Endothelial cell (in vitro differentiated cells): Measurements from ENCODE around the gene RBM14. TPM values are rescaled to one million over a fixed set of nuclear protein-coding genes. Genes with fewer than 3 reads are reported as not detected.
A peak's percentile ranks its signal among the peaks of the same experiment; 100 is the strongest.
"Not testable (repeated sequence)": the region's sequence is repeated elsewhere in the genome, so short reads cannot be mapped to it uniquely, and the experiment has no call there.

Source experiments
- DNase-seq: peaks from one replicate; pipeline ENCODE4 v3.0.0; 2021; ENCODE audit warnings: low spot score
- H3K27ac Mint-ChIP-seq: one replicate; pipeline ENCODE4 v1.8.0; 2021; ENCODE audit warnings: mixed read lengths, inconsistent platforms; ENCODE audit not compliant: unreplicated experiment
- H3K27me3 Mint-ChIP-seq: one replicate; pipeline ENCODE4 v1.8.0; 2021; ENCODE audit warnings: mild to moderate bottlenecking, moderate library complexity, mixed read lengths, inconsistent platforms; ENCODE audit not compliant: unreplicated experiment
- H3K36me3 Mint-ChIP-seq: one replicate; pipeline ENCODE4 v1.8.0; 2021; ENCODE audit warnings: mild to moderate bottlenecking, low read depth, mixed read lengths, inconsistent platforms; ENCODE audit not compliant: unreplicated experiment
- H3K4me1 Mint-ChIP-seq: one replicate; pipeline ENCODE4 v1.8.0; 2021; ENCODE audit warnings: mild to moderate bottlenecking, mixed read lengths, inconsistent platforms; ENCODE audit not compliant: unreplicated experiment
- H3K4me3 Mint-ChIP-seq: one replicate; pipeline ENCODE4 v1.8.0; 2021; ENCODE audit warnings: mild to moderate bottlenecking, mixed read lengths, inconsistent platforms; ENCODE audit not compliant: unreplicated experiment
- H3K9me3 Mint-ChIP-seq: one replicate; pipeline ENCODE4 v1.8.0; 2021; ENCODE audit warnings: mixed read lengths, inconsistent platforms; ENCODE audit not compliant: unreplicated experiment
- total RNA-seq: library from RNA; stranded (reverse); fragmentation: NEBNext Ultra II Directional; extraction: Animal tissue kit (Norgen Biotek cat#: 25700); gene quantifications from one replicate; pipeline ENCODE4 v1.2.1, GENCODE V29; 2021; ENCODE audit not compliant: unreplicated experiment
- TF ChIP-seq, protein P1 (sequence below): fragments of 200-600 bp; sonication (generic); IDR thresholded peaks from one replicate; pipeline ENCODE4 v1.5.0; 2021; ENCODE audit warnings: antibody characterized with exemption; ENCODE audit not compliant: unreplicated experiment

RBM14 gene
- total RNA-seq, 1 donor from 2014 or later, result 84.2 TPM

DNA sequence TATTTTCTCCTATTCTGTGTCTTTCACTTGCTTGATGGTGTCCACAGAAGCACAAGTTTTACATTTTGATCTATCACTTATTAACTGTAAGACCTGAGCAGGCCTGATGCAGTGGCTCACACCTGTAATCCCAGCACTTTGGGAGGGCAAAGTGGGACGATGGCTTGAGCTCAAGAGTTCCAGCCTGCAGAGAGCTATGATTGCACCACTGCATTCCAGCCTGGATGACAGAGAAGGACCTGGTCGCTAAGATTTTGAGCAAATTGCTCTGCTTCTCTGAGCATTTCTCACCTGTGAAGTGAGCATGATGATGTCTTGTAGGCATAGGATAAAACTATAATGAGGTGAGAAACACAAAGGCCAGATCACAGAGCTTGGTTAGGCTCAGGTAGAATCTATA lies 30.3 kb upstream of the RBM14 start:
- no peak for DNase-seq
- Mint-ChIP-seq H3K27ac (no peak overlapping the region), H3K4me3 (no peak overlapping the region), H3K36me3 (no peaks in the 10 kb centered on the region), H3K4me1 (no peaks in the 10 kb centered on the region), H3K9me3 (peaks cover 4% of the 10 kb centered on the region), H3K27me3 (peaks cover 1% of the 10 kb centered on the region)
- TF ChIP-seq, protein P1, sequence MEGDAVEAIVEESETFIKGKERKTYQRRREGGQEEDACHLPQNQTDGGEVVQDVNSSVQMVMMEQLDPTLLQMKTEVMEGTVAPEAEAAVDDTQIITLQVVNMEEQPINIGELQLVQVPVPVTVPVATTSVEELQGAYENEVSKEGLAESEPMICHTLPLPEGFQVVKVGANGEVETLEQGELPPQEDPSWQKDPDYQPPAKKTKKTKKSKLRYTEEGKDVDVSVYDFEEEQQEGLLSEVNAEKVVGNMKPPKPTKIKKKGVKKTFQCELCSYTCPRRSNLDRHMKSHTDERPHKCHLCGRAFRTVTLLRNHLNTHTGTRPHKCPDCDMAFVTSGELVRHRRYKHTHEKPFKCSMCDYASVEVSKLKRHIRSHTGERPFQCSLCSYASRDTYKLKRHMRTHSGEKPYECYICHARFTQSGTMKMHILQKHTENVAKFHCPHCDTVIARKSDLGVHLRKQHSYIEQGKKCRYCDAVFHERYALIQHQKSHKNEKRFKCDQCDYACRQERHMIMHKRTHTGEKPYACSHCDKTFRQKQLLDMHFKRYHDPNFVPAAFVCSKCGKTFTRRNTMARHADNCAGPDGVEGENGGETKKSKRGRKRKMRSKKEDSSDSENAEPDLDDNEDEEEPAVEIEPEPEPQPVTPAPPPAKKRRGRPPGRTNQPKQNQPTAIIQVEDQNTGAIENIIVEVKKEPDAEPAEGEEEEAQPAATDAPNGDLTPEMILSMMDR, result no peak

DNA sequence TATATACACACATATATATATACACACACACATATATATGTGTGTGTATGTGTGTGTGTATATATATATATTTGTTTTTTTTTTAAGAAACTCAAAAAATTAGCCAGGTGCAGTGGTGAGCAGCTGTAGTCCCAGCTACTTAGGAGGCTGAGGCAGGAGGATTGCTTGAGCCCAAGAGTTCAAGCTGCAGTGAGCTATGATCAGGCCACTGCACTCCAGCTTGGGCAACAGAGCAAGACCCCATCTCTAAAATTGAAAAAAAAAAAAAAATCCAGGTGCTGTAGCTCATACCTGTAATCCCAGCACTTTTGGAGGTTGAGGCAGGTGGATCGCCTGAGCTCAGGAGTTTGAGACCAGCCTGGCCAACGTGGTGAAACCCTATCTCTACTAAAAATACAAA lies 27.1 kb upstream of the RBM14 start:
- DNase-seq, H3K4me3 Mint-ChIP-seq, H3K9me3 Mint-ChIP-seq, H3K27ac Mint-ChIP-seq, H3K27me3 Mint-ChIP-seq, H3K36me3 Mint-ChIP-seq: not testable (repeated sequence)
- H3K4me1 Mint-ChIP-seq, result peaks cover 10% of the 10 kb centered on the region

DNA sequence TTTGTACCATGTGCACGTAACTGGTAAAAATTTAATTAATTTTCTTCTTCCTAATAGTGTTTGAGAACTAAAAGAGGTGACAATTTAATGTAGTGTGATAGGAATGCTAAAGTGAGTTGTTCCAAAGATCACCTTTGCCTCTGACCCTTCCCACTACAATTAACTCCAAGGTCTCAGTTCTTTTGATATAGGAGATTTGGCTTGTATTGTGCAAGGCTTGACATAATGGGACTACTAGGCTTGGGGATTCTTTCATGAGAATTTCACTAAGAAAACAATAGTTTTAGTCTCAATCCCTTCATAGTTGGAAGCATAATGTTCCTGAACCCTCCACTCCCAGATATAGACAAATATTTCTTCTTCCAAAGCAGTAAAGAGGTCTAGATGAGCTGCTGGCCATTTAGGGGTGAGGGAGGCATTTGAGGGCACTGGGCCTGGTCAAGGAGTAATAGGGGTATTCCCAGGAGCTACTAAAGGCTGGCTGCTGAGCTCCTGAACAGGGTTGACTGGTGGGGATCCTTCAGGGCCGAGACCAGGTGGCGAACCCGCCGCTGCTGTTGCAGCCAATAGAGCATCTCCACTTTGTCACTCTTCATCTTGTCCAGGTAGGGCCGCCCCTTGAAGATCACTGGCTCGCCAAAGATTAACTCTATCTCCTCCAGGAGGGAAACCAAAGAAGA lies 26.3 kb upstream of the RBM14 start:
- H3K36me3 Mint-ChIP-seq, result no peaks in the 10 kb centered on the region
- no peak overlapping the region for H3K4me3 Mint-ChIP-seq
- TF ChIP-seq, protein P1, result no peak
- no peaks in the 10 kb centered on the region for H3K9me3 Mint-ChIP-seq
- DNase-seq, result no peak
- H3K27me3 Mint-ChIP-seq, result peaks cover 7% of the 10 kb centered on the region
- peaks cover 13% of the 10 kb centered on the region for H3K4me1 Mint-ChIP-seq
- H3K27ac Mint-ChIP-seq, result no peak overlapping the region

DNA sequence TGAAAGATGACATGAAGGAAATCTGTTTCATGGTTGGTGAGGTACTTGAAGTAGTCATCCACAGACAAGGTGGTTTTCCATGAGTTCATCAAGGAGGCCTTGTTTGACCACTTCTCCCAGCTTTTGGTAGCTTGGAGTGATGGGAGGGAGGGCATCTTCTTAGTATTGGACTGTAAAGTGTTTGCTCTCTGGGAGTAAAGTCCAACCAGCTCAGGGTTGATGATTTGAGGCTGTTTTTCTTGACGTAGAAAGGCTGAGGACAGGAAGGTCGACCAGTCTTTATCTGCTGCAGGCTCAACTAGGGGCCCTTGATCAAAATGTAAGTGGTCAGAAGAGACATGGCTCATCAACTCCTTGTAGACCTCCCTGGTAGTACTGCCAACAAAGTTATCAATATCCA lies 25.3 kb upstream of the RBM14 start:
- TF ChIP-seq, protein P1, result no peak
- Mint-ChIP-seq H3K9me3 (no peaks in the 10 kb centered on the region), H3K27me3 (peaks cover 7% of the 10 kb centered on the region), H3K4me3 (peak overlapping the region; percentile 21), H3K36me3 (no peaks in the 10 kb centered on the region), H3K27ac (peak overlapping the region; percentile 5), H3K4me1 (peaks cover 14% of the 10 kb centered on the region)
- no peak for DNase-seq

DNA sequence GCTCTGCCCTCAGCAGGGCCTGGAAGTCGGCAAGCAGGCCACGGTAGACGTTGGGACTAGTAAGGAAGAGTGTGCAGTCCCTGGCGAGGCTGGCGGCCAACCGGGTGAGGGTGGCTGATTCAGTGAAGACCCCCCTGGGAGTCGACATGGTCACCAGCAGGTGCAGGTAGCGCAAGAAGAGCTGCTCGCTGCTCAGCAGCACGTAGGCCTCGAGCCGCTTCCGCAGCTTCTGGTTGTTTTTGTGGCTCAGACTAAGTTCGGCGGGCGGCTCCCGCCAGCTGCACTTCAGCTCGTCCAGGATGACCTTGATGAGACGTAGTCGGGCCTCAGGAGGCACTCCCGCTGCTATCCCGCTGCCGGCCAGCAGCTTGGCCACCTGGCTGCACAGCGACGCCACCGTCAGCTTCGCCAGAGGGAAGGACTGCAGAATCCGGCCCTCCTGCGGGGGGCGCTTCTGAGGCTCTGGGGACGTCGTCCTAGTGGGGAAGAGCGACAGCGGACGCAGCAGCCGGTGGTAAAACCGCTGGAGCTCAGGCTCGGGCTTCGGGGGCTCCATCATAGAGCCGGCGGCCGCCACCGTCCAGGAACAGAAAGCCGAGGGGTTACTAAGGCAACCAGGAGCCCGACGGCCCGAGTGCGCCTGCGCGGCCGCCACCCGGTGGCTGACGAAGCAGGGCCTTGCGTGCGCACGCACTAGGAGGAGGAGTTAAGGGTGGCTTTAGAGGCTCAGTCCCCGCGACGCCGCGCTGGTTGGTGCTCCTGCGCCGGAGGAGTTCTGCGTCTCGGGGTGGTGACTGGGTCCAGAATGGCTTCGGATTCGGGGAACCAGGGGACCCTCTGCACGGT lies 23.8 kb upstream of the RBM14 start, which contains the start of the genes CCDC87 and CCS:
Gene CCDC87 (minus strand): TSS at position 607 of the 846 bp plus-strand sequence. CDS start 48 bp downstream, at position 559.
Gene CCS (plus strand): TSS at position 729 of the 846 bp plus-strand sequence. CDS start 77 bp downstream, at position 806.
- peak; percentile 97 for DNase-seq
- H3K4me1 Mint-ChIP-seq, result peaks cover 14% of the 10 kb centered on the region
- no peaks in the 10 kb centered on the region for H3K9me3 Mint-ChIP-seq
- no peaks in the 10 kb centered on the region for H3K36me3 Mint-ChIP-seq
- TF ChIP-seq, protein P1, result peak; percentile 85
- H3K27me3 Mint-ChIP-seq, result peaks cover 7% of the 10 kb centered on the region
- peak within 1 kb of the TSS; percentile 99 for H3K4me3 Mint-ChIP-seq
- H3K27ac Mint-ChIP-seq, result peak within 1 kb of the TSS; percentile 87
